ENCODE results near the gene NKD2.

The NKD2 gene

GRCh38 chr5:1028481-1029281, 20.1 kb downstream of the NKD2 start:
- TF ChIP-seq, protein P1, sequence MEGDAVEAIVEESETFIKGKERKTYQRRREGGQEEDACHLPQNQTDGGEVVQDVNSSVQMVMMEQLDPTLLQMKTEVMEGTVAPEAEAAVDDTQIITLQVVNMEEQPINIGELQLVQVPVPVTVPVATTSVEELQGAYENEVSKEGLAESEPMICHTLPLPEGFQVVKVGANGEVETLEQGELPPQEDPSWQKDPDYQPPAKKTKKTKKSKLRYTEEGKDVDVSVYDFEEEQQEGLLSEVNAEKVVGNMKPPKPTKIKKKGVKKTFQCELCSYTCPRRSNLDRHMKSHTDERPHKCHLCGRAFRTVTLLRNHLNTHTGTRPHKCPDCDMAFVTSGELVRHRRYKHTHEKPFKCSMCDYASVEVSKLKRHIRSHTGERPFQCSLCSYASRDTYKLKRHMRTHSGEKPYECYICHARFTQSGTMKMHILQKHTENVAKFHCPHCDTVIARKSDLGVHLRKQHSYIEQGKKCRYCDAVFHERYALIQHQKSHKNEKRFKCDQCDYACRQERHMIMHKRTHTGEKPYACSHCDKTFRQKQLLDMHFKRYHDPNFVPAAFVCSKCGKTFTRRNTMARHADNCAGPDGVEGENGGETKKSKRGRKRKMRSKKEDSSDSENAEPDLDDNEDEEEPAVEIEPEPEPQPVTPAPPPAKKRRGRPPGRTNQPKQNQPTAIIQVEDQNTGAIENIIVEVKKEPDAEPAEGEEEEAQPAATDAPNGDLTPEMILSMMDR (IDR thresholded peaks at IDR 0.05; ENCODE audit: low read depth, low read length, missing control alignments): no peak
- DNase-seq (ENCODE audit: extremely low read depth, low read depth): no peak
- H3K4me3 ChIP-seq (replicated peaks; ENCODE audit: low read depth, low read length): no peak overlapping the region

DNA sequence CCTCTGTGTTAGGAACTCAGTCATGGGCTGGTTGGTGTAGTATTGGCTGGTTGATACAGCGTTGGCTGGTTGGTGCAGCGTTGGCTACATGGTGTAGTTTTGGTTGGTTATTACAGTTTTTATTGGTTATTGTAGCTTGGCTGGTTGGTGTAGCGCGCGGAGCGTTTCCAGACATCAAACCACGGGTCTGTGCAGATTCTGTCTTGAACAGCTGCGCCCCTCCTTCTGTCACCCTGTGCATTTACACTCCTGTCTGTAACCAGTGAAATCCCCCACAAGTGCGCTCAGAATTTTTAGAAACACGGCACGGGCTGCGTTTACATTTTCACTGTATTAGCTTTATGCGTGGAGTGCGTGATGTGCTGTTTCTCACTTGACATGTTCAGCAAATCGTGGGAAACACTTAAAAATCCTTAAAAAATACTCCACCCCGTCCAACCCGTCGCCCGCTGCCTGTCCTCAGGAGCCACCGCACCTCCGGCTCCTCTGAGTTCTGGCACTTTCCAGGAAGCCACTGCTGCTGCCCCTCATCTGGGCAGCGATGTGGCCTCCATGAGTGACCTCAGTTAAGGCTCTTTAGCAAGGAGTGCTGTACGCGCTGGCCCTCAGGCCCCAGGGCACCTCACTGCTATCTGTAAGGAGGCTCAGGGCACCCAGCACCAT, 20.8 kb downstream of the NKD2 start:
- DNase-seq (ENCODE audit: extremely low read depth, low read depth): no peak
- TF ChIP-seq, protein P1 (IDR thresholded peaks at IDR 0.05; ENCODE audit: low read depth, low read length, missing control alignments): no peak
- H3K4me3 ChIP-seq (replicated peaks; ENCODE audit: low read depth, low read length): no peak overlapping the region

DNA sequence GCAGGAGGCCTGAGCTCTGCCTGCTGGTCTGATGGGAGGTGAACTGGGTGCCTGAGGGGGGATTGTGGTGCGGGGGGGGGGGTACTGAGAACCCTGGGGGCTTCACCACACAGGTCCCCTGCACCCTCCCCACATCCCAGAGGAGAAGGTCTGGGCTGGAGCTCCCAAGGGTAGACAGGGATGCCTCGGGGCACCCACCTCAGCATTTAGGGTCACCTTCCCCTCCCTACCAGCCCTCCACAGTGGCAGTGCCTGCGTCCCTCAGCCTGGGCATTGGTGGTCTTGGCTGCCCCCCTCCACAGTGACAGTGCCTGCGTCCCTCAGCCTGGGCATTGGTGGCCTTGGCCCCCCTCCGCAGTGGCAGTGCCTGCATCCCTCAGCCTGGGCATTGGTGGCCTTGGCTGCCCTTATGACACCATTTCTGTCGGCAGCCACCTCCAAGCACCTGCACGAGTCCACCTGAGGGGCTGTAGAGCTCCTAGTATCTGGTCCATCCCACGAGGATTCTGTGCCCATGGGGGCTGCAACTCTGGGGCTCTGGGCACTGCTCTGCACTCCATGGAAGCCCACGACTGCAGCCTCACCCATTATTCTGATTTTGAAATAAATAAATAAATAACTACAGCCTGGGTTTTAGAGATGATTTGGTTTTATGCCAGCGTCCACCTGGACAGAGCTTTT, 21.5 kb downstream of the NKD2 start:
- TF ChIP-seq, protein P1 (IDR thresholded peaks at IDR 0.05; ENCODE audit: low read depth, low read length, missing control alignments): no peak
- no peak for DNase-seq (ENCODE audit: extremely low read depth, low read depth)
- H3K4me3 ChIP-seq (replicated peaks; ENCODE audit: low read depth, low read length): no peak overlapping the region

DNA sequence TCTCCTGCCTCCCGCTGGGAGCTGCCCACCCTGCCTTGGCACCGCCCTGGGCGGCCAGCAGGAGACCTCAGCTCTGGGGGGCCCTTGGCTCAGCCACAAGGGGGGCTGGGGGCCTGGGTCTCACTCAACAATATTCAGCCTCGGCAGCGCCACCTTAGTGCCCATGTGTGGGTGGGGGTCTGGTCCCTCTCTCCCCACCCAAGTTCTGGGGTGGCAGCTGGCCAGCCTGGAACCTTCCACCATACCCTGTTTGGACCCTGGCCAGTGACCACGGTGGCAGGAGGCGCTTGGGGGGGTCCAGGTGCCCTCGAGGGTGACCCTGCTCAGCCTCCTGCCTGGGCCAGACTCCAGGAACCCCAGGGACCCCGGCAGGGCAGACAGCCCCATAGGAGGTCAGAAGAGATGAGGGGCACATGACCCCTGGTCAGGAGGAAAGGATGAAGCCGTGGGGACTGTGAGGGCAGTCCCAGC, 22.2 kb downstream of the NKD2 start:
- no peak overlapping the region for H3K4me3 ChIP-seq (replicated peaks; ENCODE audit: low read depth, low read length)
- TF ChIP-seq, protein P1 (IDR thresholded peaks at IDR 0.05; ENCODE audit: low read depth, low read length, missing control alignments): no peak
- no peak for DNase-seq (ENCODE audit: extremely low read depth, low read depth)

GRCh38 chr5:1031306-1031959, 22.8 kb downstream of the NKD2 start:
- no peak for DNase-seq (ENCODE audit: extremely low read depth, low read depth)
- TF ChIP-seq, protein P1 (IDR thresholded peaks at IDR 0.05; ENCODE audit: low read depth, low read length, missing control alignments): no peak
- no peak overlapping the region for H3K4me3 ChIP-seq (replicated peaks; ENCODE audit: low read depth, low read length)

- no peak overlapping the region for H3K4me3 ChIP-seq (replicated peaks; ENCODE audit: low read depth, low read length)
- DNase-seq (ENCODE audit: extremely low read depth, low read depth): no peak
- TF ChIP-seq, protein P1 (IDR thresholded peaks at IDR 0.05; ENCODE audit: low read depth, low read length, missing control alignments): no peak
Measured at GRCh38 chr5:1032011-1032410, 23.4 kb downstream of the NKD2 start.
